A673 (cell line): Measurements from ENCODE around the gene OR8H1. TPM values are rescaled to one million over a fixed set of nuclear protein-coding genes. Genes with fewer than 3 reads are reported as not detected.

Source experiments
- BruUV-seq: library from RNA; stranded (reverse); fragments of 400-500 nt; replicated peaks from 2 replicates; lab custom pipeline; 2021; lab: Mats Ljungman, UMichigan
- CTCF ChIA-PET: fragments of 300-600 bp; sonication (Branson Sonifier 250); formaldehyde crosslinking; loops from one replicate; lab custom pipeline; 2022; ENCODE audit warnings: antibody characterized with exemption; lab: Charles Lee
- POLR2A ChIA-PET: fragments of 300-600 bp; sonication (Branson Sonifier 250); formaldehyde crosslinking; loops from one replicate; lab custom pipeline; 2022; ENCODE audit warnings: antibody characterized with exemption; ENCODE audit not compliant: low non-redundant PET; lab: Charles Lee
- DNase-seq: peaks from one replicate; pipeline ENCODE4 v3.0.0-alpha.2; 2015; ENCODE audit warnings: low spot score
- H3K27ac ChIP-seq: fragments of 200-600 bp; sonication (generic); 2 replicates; pipeline ENCODE4 v1.5.1; 2016; ENCODE audit warnings: mixed run types, low read depth, mild to moderate bottlenecking, mixed read lengths, antibody characterized with exemption, low read length; ENCODE audit not compliant: poor library complexity, severe bottlenecking
- H3K27me3 ChIP-seq: fragments of 200-600 bp; sonication (generic); replicated peaks from 2 replicates; pipeline ENCODE4 v1.6.1; 2017; ENCODE audit warnings: mixed run types, low read depth, mild to moderate bottlenecking, mixed read lengths, antibody characterized with exemption, low read length; ENCODE audit not compliant: insufficient read depth, poor library complexity
- H3K36me3 ChIP-seq: fragments of 200-600 bp; sonication (generic); 2 replicates; pipeline ENCODE4 v1.6.1; 2016; ENCODE audit warnings: mixed run types, mild to moderate bottlenecking, mixed read lengths, antibody characterized with exemption, low read length; ENCODE audit not compliant: insufficient read depth, poor library complexity, severe bottlenecking
- H3K4me1 ChIP-seq: fragments of 200-600 bp; sonication (generic); 2 replicates; pipeline ENCODE4 v1.6.1; 2017; ENCODE audit warnings: mixed run types, mild to moderate bottlenecking, mixed read lengths, antibody characterized with exemption, low read length; ENCODE audit not compliant: insufficient read depth, poor library complexity, severe bottlenecking
- H3K4me3 ChIP-seq: fragments of 200-600 bp; sonication (generic); 2 replicates; pipeline ENCODE4 v1.5.1; 2016; ENCODE audit warnings: low read depth, mixed run types, mild to moderate bottlenecking, mixed read lengths, low read length; ENCODE audit not compliant: poor library complexity, severe bottlenecking
- H3K9me3 ChIP-seq: fragments of 200-600 bp; sonication (generic); 2 replicates; pipeline ENCODE4 v1.6.1; 2016; ENCODE audit warnings: mixed run types, low read depth, mild to moderate bottlenecking, mixed read lengths, antibody characterized with exemption, low read length; ENCODE audit not compliant: poor library complexity, severe bottlenecking
- CTCF ChIP-seq: fragments of 300-800, 200-600 bp; sonication (generic); conservative IDR thresholded peaks from 2 replicates; pipeline ENCODE4 v1.5.1; 2017; ENCODE audit warnings: low read depth, mild to moderate bottlenecking, antibody characterized with exemption, low read length, moderate library complexity, mixed read lengths
- EZH2 ChIP-seq: fragments of 200-600 bp; sonication (generic); IDR thresholded peaks from 2 replicates; pipeline ENCODE4 v1.6.1; 2017; ENCODE audit warnings: borderline replicate concordance, low read depth, mild to moderate bottlenecking, mixed read lengths, antibody characterized with exemption, low read length; ENCODE audit not compliant: poor library complexity, severe bottlenecking
- intact Hi-C: fragments of 100-400 bp; cut with micrococcal nuclease; formaldehyde crosslinking; loops from one replicate; pipeline ENCODE4 v1.10.0; 2022; ENCODE audit not compliant: unreplicated experiment
- total RNA-seq: library from RNA; stranded (reverse); gene quantifications from 2 replicates; pipeline ENCODE4 v1.2.3, GENCODE V29; 2021

OR8H1 gene
- total RNA-seq, 1 experiment from 2014 or later: not detected

GRCh38 chr11:56331861-56332491 lies 39.9 kb upstream of the OR8H1 start:
- intact Hi-C loops: no loop called here
- H3K27me3 ChIP-seq: no peaks in the 10 kb centered on the region
- no peaks in the 10 kb centered on the region for H3K4me1 ChIP-seq
- no peak for DNase-seq
- no TSS peak for BruUV-seq
- no peaks in the 10 kb centered on the region for H3K36me3 ChIP-seq
- ChIA-PET CTCF (no interaction called here), POLR2A (no interaction called here)
- no peak overlapping the region for H3K27ac ChIP-seq
- no peak overlapping the region for H3K4me3 ChIP-seq
- H3K9me3 ChIP-seq: peaks cover 3% of the 10 kb centered on the region
- no peak for TF ChIP-seq CTCF
- TF ChIP-seq EZH2: no peak

- ChIA-PET CTCF (no interaction called here), POLR2A (no interaction called here)
- TF ChIP-seq CTCF (no peak), EZH2 (no peak)
- BruUV-seq: no TSS peak
- Histone ChIP-seq H3K27me3 (no peaks in the 10 kb centered on the region), H3K36me3 (no peaks in the 10 kb centered on the region), H3K27ac (no peak within 1 kb of the TSS), H3K4me3 (no peak within 1 kb of the TSS), H3K9me3 (peaks cover 6% of the 10 kb centered on the region), H3K4me1 (no peaks in the 10 kb centered on the region)
- intact Hi-C loops: no loop called here
- no peak for DNase-seq
These were observed 22.8 kb upstream of the OR8H1 start, which contains the start of gene OR8K3 for GRCh38 chr11:56314844-56315243. Gene OR8K3, plus strand, starts transcription at chr11:56315144. Its CDS starts 3,163 bp downstream, at chr11:56318307.

- no peak for DNase-seq
- H3K9me3 ChIP-seq: peaks cover 22% of the 10 kb centered on the region
- no peaks in the 10 kb centered on the region for H3K36me3 ChIP-seq
- CTCF ChIA-PET: no interaction called here
- H3K27ac ChIP-seq: no peak overlapping the region
- no peaks in the 10 kb centered on the region for H3K4me1 ChIP-seq
- no peak overlapping the region for H3K4me3 ChIP-seq
- no peak for TF ChIP-seq CTCF
- no peak for TF ChIP-seq EZH2
- no peaks in the 10 kb centered on the region for H3K27me3 ChIP-seq
- intact Hi-C loops: no loop called here
- POLR2A ChIA-PET: no interaction called here
- no TSS peak for BruUV-seq
These were observed 15.8 kb upstream of the OR8H1 start for GRCh38 chr11:56307836-56308235.
